Measurements from ENCODE around the gene ITGBL1.
A peak's percentile ranks its signal among the peaks of the same experiment; 100 is the strongest.

The ITGBL1 gene

GRCh38 chr13:101627556-101627943, 175.1 kb downstream of the ITGBL1 start:
- no peak for DNase-seq (ENCODE audit: low spot score)

- DNase-seq (ENCODE audit: low spot score) = no peak
These were observed 176.4 kb downstream of the ITGBL1 start for GRCh38 chr13:101628900-101629299.

- DNase-seq (ENCODE audit: low spot score) = no peak
These were observed 178.9 kb downstream of the ITGBL1 start for GRCh38 chr13:101631395-101631794.

- DNase-seq (ENCODE audit: low spot score) = no peak
These were observed 181.7 kb downstream of the ITGBL1 start for GRCh38 chr13:101634142-101634541.

DNA sequence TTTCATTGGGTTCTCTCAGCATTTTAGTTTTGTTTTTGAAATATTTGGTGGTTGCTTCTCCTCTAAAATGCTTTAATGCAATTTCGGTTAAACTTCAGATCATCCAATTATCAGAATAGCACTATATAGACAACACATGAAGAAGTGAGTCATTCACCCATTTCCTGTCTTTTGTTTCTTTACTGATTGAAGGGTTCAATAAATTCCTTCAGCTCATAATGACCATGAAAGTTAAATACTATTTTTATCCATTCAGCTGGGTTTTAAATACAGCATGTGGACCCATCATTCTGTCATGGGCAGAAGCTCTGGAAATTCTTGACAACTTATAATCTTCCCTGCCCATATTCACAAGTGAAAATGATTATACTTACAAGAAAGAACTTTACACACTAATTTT, 187.2 kb downstream of the ITGBL1 start:
- DNase-seq (ENCODE audit: low spot score) = no peak

DNA sequence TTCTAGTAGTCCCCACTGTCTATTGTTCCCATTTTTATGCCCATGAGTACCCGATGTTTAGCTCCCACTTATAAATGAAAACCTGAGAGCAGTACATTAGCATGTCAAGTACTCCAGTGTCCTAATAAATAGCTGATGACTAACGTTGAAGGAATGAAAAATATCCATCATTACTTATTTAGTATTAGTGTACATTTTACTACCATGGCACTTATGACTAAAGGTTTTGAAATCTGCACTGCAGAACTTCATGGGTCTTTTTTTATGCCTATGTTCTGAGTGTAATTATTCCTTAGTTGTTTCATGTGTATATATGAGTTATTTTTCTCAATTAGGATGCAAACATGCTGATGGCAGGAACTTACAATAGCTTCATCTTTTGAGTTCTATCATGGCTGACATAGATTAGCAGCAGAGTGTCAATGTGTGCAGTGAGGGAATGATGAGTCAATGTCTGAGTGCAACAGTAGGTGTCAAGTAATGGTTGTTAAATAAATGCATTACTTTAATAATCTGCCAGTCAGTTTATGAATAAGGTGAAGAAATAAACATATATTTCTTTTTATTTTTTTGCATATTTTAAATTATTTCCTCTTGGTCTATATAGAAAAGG, 188.4 kb downstream of the ITGBL1 start:
- DNase-seq (ENCODE audit: low spot score) = peak; percentile 42

GRCh38 chr13:101645871-101646270, 193.4 kb downstream of the ITGBL1 start:
- no peak for DNase-seq (ENCODE audit: low spot score)

- DNase-seq (ENCODE audit: low spot score) = no peak
These were observed 195.3 kb downstream of the ITGBL1 start for GRCh38 chr13:101647760-101648159.

GRCh38 chr13:101648766-101649487, 196.5 kb downstream of the ITGBL1 start:
- no peak for DNase-seq (ENCODE audit: low spot score)

DNA sequence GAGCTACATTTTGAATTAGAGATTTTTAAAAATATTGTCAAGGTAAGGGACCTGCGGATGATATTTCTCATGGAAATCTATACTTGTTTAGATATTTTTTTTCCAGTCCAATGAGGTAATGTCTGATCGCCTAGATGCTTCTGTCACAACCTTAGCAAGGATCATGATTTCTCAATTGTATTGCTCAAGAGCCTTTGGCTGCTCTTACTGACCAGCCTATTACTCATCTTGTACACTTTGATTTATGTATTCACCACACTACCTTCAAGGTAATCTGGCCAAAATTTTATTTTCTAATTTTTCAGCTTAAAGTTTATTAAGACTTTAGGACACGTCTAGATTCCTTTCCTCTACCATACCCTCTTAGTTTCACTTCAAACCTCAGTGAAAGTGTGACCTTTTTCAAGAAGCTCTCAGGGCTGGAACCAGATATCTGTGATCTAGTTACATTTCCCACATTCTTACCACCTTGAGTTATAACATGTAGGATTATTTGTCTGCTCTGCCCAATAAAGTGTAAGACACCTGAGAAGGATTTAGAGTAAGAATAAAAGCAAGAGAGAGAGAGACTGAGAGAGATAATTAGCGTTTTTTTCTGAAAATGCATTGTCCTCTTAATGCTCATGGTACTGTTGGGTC, 197.1 kb downstream of the ITGBL1 start:
- DNase-seq (ENCODE audit: low spot score) = peak; percentile 61

GRCh38 chr13:101654883-101655282, 202.4 kb downstream of the ITGBL1 start:
- peak; percentile 3 for DNase-seq (ENCODE audit: low spot score)

DNA sequence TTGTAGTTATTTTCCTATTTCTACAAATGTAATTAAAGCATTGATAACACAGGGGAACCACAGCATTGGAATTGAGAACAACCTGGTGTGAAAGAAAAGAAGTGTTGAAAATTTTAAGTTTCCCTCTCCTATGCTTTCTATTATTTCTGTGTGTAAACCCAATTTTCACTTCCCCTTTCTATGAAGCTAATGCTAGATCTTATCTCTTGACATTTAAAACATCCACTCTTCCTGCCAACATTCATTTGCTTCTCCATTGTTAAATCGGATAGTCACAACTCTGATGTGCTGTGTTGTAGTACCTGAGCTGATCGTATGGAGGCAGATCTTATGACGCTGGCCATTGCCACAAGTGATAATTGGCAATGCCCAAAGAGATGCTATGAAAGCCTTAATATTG, 203.0 kb downstream of the ITGBL1 start:
- DNase-seq (ENCODE audit: low spot score) = no peak

DNA sequence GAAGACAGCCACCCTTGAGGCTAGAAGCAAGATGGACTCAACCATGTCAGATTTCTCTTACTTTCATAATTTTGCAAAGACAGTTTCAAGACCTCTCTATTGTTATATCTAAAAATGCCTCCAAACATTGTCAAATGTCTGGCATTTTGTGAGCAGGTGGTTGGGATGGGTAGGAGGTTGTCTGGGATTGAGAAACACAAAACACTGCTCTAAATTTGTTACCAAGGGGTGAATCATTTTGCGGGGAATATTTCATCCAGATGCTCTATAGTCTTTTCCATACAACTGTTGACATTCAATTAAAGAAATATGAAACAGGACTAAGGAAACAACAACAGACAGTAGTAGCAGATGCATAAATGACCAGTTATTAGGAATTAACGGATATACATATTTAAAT, 208.2 kb downstream of the ITGBL1 start:
- no peak for DNase-seq (ENCODE audit: low spot score)

DNA sequence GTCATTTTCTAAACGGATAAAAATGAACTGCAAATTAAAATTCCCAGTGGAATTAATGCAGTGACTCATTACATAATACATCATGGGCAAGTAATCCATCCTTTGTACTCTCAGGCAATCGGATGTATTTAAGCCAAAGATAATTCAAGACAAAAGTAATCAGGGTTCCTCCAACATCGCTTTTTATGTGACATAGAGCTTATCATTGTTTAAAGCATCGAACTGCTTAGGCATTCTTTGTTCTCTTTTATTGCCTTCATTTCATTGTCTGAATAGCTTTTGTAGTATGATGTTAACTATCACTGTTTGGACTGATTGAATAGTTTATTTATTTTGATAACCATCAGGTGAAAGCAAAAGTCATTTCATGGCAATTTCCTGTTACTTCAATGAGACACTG, 209.4 kb downstream of the ITGBL1 start:
- DNase-seq (ENCODE audit: low spot score) = no peak

- no peak for DNase-seq (ENCODE audit: low spot score)
These were observed 221.1 kb downstream of the ITGBL1 start for GRCh38 chr13:101673360-101674105.

DNA sequence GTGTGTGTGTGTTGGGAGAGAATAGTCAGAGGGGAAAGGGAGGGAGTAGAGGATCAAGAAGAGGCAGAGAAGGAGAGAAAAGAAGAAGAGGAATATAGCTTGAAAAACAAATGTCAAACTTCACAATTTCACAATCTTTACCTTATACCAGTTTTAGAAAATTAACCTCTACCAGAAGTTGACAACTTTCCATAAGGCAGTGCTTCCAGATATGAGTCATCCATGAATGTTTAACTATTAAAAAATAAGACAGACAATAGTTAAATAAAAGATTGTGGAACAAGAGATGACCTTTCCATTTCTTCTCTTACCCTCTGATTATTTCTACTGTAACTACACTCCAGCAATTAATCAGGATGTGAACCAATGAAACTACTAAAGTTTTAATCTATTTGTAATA, 229.4 kb downstream of the ITGBL1 start:
- DNase-seq (ENCODE audit: low spot score) = no peak

DNA sequence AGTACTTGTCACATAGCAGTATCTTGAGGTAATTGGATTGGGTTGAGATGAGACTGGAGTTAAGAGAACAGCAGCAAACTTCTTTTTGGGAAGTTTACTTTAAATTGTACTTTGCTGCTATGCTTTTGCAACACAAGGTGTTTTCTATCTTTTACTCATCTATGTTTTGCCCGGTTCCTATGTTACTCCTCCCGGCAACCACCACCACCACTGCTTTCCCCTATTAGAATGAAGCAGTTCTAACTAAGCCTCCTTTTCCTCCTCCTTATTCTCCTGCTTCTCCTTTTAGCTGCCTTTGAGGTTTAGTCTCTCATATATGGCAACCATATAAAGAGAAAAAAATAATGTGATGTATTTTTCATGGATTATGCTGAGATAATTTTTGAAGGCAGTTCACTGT, 233.5 kb downstream of the ITGBL1 start:
- DNase-seq (ENCODE audit: low spot score) = no peak

DNA sequence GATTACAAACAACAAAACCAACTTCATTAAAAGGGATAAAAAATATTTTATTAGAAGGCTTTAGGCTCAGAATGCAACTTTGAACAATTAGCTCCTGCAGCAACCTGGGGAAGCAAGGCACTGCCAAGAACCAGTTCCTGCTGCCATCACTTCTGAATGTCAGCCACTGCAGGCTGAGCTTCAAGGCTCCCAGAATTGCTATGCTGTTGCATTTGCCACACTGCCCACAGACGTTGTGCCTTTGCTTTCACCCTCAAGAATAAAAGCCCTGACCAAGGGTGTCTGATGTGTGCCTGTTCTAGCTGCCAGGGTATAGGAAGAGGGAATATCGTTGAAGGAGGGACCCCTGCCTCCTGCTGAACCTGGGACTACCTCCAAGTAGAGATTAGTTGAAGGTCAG, 238.4 kb downstream of the ITGBL1 start:
- DNase-seq (ENCODE audit: low spot score) = no peak

DNA sequence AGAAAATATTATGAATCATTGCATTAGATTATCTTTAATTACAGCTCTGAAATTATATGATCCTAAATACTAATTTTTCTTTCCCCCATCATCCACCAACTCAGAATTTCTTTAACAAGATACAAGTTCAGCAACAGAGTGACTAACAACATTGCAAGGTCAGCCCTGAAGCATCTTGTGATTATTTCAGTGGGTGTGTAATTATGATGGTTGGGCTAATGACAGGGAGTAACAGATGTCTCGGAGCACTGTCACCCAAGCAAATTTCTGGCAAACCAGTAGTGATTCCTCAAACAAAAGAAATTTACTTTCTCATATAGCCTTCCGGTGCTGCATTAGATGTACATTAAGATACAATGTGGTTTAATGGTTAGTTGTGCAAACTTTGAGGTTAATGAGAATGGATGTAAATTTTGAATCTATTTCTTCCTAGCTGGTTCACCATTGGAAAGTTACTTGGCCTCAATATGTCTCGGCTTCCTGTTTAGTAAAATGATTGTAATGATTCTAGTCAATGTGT, 238.9 kb downstream of the ITGBL1 start:
- peak; percentile 16 for DNase-seq (ENCODE audit: low spot score)

DNA sequence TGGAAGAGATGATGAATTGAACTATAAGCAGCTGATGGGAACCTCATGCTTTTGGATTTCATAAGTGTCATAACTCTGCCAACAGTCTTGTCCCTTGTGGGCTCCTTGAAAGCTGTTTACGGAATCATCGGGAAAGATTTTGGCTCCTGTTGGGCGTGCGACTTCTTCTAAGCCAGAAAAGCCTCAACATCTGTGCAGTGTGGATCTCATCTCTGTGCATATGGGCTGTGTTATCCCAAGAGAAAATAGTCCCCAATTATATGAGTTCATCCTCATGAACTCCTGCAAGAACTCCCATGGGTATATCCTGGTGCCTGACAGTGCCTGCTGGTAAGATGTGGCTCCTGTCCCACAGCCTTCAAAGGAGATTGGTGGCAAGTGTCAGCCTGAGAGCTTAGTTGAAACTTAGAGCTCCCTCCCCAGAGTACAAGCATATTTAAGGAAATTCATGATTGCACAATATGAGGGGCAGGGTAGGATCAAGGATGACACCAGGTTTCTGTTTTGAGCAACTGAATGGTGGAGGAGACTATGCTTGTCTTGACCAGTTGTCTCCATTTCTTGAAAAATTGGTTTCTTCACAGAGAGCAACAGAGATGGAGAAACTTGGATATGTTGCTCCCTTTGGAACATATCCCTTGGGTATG, 243.5 kb downstream of the ITGBL1 start:
- DNase-seq (ENCODE audit: low spot score) = no peak

- DNase-seq (ENCODE audit: low spot score) = no peak
These were observed 245.3 kb downstream of the ITGBL1 start for GRCh38 chr13:101697745-101698144.

DNA sequence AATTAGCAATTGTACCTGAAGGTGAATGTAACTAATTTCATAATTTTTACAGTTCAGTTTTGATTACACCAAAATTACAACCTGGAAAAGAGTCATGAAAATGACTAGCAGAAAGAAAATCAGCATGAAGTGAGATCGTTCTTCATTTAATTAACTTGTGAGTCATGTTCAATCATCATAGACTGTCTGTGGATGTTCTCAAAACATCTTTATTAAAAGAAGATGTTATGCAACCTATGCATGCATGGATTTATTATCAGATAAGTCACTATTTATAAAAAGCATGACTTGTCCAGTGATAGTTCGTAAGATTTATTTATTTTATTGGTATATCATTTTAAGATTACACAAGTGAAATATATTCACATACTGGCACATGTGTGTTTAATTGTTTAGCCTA, 245.9 kb downstream of the ITGBL1 start:
- DNase-seq (ENCODE audit: low spot score) = peak; percentile 17

Data from GM03348 (cell line).